ENCODE results near the gene VN1R2.
"Not testable (repeated sequence)": the region's sequence is repeated elsewhere in the genome, so short reads cannot be mapped to it uniquely, and the experiment has no call there.

Gene VN1R2

DNA sequence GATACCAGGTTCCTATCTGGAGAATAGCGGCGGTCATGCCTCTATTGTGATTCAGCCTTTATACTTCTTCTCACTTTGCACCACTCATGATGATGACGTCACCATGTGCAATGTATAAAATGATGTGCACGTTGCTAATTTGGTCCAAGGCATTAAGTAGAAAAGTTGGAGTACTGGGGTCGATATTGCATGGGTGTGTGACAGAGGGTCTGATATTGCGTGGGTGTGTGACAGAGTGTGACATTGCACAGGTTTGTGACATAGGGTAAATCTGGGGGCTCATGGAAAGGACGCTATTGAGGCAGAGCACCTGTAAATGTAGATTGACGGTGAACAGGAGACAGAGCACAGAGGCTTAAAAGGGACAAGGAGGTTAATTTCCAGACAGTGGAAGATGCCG lies 14.0 kb downstream of the VN1R2 start:
- H3K4me3 ChIP-seq (ENCODE audit: low read depth, low read length): no peak overlapping the region
- DNase-seq (ENCODE audit: low read depth): no peak
- TF ChIP-seq, protein P1, sequence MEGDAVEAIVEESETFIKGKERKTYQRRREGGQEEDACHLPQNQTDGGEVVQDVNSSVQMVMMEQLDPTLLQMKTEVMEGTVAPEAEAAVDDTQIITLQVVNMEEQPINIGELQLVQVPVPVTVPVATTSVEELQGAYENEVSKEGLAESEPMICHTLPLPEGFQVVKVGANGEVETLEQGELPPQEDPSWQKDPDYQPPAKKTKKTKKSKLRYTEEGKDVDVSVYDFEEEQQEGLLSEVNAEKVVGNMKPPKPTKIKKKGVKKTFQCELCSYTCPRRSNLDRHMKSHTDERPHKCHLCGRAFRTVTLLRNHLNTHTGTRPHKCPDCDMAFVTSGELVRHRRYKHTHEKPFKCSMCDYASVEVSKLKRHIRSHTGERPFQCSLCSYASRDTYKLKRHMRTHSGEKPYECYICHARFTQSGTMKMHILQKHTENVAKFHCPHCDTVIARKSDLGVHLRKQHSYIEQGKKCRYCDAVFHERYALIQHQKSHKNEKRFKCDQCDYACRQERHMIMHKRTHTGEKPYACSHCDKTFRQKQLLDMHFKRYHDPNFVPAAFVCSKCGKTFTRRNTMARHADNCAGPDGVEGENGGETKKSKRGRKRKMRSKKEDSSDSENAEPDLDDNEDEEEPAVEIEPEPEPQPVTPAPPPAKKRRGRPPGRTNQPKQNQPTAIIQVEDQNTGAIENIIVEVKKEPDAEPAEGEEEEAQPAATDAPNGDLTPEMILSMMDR (IDR thresholded peaks at IDR 0.05; ENCODE audit: insufficient read depth, low read depth, low read length, missing control alignments): no peak

DNA sequence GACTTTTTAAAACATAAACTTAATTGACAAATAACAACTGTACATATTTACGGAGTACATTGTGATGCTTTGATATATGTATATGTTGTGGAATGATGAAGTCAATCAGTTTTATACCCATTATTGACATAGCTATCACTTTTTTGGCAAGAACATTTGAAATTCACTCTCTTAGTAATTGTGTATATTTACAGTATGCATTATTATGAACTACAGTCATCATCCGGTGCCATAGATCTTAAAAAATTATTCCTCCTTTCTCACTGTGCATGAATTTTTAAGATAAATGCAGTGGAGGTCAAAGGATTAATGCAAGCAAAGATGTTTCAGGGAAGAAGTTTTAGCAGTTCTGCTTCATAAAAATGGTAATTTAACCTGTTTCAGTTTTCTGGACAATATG lies 17.4 kb downstream of the VN1R2 start:
- no peak for DNase-seq (ENCODE audit: low read depth)
- H3K4me3 ChIP-seq (ENCODE audit: low read depth, low read length): no peak overlapping the region
- TF ChIP-seq, protein P1 (IDR thresholded peaks at IDR 0.05; ENCODE audit: insufficient read depth, low read depth, low read length, missing control alignments): no peak

DNA sequence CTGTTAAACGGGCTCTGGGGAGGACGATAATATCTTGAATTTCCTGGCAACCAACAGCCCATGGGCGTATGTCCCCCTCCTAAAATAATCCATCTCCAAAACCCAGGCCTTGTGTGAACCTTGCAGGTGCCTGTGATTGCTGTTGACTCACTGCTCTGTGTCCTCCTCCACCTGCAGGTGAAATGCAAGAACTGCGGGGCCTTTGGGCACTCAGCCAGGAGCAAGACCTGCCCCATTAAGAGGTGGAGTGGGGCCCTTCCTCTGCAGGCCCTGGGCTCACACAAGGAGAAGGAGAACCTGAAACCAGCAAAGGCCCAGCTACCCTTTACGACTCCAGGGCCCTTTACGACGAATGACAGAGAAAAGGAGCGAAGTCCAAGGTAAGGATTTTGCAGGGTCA lies 23.9 kb downstream of the VN1R2 start:
- H3K4me3 ChIP-seq (ENCODE audit: low read depth, low read length); DNase-seq (ENCODE audit: low read depth): not testable (repeated sequence)

DNA sequence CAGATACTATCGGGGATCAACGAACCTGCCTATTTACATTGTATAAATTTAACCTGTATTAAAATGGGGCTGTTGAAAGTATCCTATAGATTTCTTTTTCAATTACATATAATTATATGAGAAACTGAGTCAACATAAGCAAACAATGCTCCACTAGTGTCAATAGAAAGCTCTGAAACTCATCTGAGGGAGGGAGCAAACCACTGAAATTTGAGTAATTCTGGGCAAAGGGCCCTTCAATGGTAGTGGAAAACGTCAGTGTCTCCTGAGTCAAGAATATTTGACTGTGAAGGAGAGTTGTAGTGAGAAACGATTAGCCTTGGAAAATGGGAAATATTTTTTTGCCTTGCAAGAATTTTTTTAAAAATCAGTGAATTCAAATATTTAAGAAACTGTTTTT lies 27.0 kb downstream of the VN1R2 start:
- DNase-seq (ENCODE audit: low read depth): no peak
- no peak overlapping the region for H3K4me3 ChIP-seq (ENCODE audit: low read depth, low read length)
- TF ChIP-seq, protein P1 (IDR thresholded peaks at IDR 0.05; ENCODE audit: insufficient read depth, low read depth, low read length, missing control alignments): no peak

DNA sequence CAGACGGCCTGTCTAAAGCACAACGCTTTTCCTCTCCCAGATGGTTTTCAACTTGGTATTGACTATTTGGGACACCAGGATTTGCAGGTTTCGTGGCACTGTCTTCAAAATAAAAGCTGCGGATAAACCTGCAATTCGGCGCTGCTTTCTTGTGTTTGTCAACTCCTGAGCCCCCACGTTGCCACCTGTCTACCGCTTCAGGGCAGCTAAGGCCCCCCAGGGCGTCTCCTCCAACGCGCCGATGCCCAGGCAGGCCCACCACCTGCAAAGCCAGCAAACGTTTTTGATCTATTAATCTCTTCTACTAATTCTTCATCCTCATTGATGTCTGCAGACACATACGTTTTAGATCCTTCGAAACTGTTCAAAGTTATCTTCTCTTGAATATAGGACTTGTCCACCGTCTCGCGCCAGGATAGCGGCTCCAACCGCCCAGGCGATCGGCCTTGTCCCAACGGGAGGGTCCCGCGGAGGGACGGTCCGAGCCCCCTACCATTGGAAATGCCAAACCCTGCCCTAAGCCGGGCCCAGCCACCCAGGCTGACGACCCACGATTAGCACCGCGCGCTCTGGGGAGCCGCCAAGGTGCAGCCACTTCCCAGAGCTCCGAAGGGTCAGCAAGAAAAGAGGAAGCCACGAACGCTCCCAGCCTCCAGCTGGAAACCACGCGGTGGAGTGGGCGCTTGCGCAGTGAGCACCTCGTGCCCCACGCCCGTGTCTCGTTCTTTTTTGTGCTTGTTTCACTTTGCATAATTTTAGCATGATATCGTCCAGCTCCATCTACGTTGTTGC lies 32.9 kb downstream of the VN1R2 start:
- no peak overlapping the region for H3K4me3 ChIP-seq (ENCODE audit: low read depth, low read length)
- no peak for DNase-seq (ENCODE audit: low read depth)
- TF ChIP-seq, protein P1 (IDR thresholded peaks at IDR 0.05; ENCODE audit: insufficient read depth, low read depth, low read length, missing control alignments): no peak

DNA sequence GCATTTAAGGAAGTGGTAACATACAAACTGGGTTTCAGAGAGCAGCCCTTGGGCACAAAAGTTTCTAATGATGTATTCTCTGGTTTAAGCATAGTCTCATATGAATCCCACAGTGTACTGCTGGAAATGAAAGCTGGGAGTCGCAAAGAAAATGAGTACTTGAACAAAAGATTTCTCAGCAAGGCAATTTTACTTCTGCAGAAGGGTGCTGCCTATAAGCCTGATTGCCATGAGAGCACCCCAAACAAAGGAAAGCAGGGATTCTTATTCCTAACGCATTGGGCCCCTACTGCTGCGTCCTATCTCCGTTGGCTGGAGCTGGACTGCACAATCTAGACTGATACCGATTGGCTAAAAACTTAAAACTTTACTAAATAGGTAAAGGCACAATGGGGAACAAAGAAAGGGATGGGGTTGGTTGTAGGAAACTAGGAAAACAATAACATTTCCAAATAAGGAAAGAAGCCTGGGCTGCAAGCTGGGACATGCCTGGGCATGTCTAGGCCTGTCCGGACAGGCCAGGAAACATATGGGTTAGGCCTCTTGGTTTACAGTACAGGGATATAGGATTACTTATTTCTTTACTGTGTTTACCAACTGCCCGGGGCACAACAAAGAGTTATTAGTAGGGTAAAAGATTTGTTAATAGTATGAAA lies 36.8 kb downstream of the VN1R2 start:
- TF ChIP-seq, protein P1 (IDR thresholded peaks at IDR 0.05; ENCODE audit: insufficient read depth, low read depth, low read length, missing control alignments): no peak
- DNase-seq (ENCODE audit: low read depth): no peak
- H3K4me3 ChIP-seq (ENCODE audit: low read depth, low read length): no peak overlapping the region

DNA sequence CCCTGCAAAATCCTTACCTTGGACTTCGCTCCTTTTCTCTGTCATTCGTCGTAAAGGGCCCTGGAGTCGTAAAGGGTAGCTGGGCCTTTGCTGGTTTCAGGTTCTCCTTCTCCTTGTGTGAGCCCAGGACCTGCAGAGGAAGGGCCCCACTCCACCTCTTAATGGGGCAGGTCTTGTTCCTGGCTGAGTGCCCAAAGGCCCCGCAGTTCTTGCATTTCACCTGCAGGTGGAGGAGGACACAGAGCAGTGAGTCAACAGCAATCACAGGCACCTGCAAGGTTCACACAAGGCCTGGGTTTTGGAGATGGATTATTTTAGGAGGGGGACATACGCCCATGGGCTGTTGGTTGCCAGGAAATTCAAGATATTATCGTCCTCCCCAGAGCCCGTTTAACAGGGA lies 43.2 kb downstream of the VN1R2 start:
- not testable (repeated sequence) for H3K4me3 ChIP-seq (ENCODE audit: low read depth, low read length); DNase-seq (ENCODE audit: low read depth)

DNA sequence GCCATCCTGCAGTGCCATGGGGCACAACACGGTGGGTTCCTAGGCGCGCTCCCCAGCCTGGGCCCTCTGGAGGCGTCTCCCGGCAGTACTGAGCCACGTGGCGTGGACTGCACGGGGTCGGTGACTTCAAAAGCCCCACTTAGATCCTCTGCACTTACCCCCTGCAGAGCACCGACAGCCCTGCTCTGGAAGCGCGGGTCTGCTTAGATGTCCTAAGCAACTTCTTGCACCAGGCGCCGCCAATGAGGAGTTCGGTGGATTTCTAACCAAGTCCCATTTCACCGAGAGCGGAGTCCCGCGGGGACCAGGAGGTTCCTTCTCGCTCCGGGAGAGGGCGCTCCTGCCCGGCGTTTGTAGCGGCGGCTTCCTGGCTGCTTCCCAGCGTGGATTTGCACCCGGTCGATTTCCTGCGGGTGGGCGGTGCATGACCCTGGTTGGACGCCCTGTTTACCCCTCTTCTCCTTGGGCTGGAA lies 50.3 kb downstream of the VN1R2 start:
- no peak overlapping the region for H3K4me3 ChIP-seq (ENCODE audit: low read depth, low read length)
- DNase-seq (ENCODE audit: low read depth): no peak
- TF ChIP-seq, protein P1 (IDR thresholded peaks at IDR 0.05; ENCODE audit: insufficient read depth, low read depth, low read length, missing control alignments): no peak

Data from GM12865 (cell line).